ENCODE measurements around the gene LANCL3.
A peak's percentile ranks its signal among the peaks of the same experiment; 100 is the strongest.
"Not testable (repeated sequence)": the region's sequence is repeated elsewhere in the genome, so short reads cannot be mapped to it uniquely, and the experiment has no call there.

Gene LANCL3
- total RNA-seq, result 0.42 to 11.5 (median 4.6) reads per million in 18 experiments

- not testable (repeated sequence) for DNase-seq
These were observed at the start of gene LANCL3 for GRCh38 chrX:37571426-37572107. Gene LANCL3 (plus strand): TSS chrX:37571661. CDS start chrX:37571871, 210 bp downstream.

GRCh38 chrX:37523673-37524072 is 47.8 kb upstream of the LANCL3 start:
- not testable (repeated sequence) for DNase-seq

DNA sequence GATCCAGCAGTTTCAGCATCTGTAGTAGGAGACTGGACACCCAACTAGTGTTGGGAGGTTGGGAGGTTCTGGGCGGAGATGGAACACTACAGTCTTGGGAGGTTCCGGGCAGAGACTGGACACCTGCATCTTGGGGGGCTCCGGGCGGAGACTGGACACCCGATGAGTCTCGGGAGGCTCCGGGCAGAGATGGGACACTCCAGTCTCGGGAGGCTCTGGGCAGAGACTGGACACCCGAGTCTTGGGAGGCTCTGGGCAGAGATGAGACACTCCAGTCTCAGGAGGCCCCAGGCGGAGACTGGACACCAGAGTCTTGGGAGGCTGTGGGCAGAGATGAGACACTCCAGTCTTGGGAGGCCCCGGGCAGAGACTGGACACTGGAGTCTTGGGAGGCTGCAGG is 29.5 kb upstream of the LANCL3 start:
- DNase-seq, result no peak

DNA sequence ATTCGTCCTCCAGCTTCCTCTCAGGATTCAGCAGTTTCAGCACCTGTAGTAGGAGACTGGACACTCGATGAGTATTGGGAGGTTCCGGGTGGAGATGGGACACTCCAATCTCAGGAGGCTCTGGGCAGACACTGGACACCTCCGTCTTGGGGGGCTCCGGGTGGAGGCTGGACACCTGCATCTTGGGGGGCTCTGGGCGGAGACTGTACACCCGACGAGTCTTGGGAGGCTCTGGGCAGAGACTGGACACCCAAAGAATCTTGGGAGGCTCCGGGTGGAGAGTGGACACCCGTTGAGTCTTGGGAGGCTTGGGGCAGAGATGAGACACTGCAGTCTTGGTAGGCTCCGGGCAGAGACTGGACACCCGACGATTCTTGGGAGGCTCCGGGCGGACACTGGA is 28.7 kb upstream of the LANCL3 start:
- DNase-seq, result no peak

DNA sequence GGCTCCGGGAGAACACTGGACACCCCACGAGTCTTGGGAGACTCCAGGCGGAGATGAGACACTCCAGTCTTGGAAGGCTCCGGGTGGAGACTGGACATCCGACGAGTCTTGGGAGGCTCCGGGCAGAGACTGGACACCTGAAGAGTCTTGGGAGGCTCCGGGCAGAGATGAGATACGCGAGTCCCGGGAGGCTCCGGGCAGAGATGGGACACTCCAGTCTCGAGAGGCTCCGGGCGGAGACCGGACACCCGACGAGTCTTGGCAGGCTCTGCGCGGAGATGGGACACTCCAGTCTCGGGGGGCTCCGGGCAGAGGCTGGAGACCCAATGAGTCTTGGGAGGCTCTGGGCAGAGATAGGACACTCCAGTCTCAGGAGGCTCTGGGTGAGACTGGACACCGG is 28.1 kb upstream of the LANCL3 start:
- DNase-seq, result no peak

GRCh38 chrX:37544531-37544930 is 26.9 kb upstream of the LANCL3 start:
- not testable (repeated sequence) for DNase-seq

DNA sequence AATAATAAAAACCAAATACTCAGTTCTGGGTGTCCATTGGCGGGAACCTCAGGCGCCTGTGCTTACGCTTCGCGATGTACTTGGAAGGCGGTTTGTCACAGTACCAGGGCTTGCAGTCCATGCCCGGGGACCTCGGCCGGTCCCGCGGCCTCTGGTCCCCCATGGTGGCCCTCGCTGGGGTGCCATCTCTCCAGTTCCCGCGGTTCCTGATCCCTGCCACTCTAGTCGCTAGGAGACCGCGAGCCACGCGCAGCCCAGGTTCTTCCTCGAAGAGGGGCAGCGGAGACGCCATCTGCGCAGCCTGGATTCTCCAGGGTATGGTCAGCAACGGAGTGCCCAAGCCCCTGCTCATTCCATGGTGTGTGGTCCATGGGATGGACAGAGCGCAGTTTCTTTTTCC is 26.4 kb upstream of the LANCL3 start:
- DNase-seq, result no peak

DNA sequence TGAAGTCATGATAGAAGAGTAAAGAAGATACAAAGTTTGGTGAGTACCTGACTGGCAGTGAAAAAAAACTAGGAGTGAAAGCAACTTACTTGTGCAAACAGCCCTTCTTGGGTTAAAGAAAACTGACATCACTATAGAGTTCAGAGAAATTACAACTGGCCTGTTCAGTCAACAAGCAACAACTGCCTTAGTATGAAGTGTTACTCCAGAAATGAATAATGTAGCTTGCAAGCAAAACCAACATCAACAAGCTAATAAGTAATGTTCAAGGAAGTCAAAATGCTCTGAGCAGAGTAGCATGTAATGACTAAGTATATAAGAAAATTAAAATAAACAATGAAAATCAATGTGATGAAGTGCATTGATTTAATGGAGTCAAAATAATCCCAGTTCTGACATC is 21.8 kb upstream of the LANCL3 start:
- DNase-seq, result not testable (repeated sequence)

DNA sequence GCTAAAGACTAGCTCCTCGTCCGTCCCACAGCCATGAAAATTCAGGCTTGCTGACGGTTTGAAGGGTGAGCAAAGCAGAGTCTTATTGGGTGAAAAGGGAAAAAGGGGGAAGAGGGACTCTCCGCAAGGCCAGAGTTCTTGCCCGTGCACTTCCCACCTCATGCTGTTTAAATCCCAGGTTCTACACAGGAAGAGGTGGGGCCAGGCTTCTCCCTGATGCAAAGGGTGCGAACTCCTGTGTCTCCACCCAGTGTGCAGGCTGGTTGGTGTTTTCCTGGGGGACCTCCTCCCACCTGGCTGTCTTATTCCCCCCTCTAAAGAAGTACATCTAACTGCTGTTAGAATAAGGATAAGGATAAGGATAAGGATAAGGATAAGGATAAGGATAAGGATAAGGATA is 18.0 kb upstream of the LANCL3 start:
- no peak for DNase-seq

DNA sequence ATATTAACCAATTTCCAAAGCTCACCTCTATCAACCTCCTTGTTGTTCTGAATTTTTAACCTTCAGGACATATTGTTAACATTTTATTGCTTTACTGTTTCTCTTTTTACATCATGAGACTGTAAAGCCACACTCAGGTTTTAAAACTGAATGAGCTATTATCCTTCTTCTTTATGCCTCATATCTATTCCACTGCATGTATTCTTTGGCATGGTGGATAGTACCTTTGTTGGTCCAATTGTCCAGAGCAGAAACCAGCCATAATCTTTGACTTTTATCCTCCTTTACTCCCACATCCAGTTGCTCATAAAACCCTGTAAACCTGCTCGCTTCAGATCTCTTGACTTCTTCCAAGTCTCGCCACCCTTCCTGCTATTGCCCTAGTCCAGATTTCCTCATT is 6.2 kb upstream of the LANCL3 start:
- DNase-seq, result not testable (repeated sequence)

- DNase-seq, result not testable (repeated sequence)
These were observed 1.1 kb upstream of the LANCL3 start for GRCh38 chrX:37570349-37570748.

DNA sequence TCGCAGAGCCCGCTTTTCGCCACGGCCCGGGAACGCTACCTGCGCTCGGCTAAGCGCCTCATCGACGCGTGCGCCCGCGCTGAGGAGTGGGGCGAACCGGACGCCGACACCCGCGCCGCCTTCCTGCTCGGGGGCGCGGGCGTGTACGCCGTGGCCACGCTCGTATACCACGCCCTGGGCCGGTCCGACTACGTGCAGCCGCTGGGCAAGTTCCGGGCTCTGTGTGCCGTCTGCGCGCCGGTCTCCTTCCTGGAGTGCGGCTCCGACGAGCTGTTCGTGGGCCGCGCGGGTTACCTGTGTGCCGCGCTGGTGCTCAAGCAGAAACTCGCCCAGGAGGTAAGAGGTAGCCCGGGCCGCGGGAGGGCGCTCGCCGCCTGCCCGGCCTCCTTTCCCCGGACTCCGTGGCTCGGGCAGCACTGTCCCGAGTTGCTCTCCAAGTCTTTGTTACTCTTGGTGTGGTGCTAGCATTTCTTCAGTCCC is 687 bp downstream of the LANCL3 start:
- peak; percentile 2 to 11 for DNase-seq

GRCh38 chrX:37573121-37573520 is 1.7 kb downstream of the LANCL3 start:
- not testable (repeated sequence) for DNase-seq

DNA sequence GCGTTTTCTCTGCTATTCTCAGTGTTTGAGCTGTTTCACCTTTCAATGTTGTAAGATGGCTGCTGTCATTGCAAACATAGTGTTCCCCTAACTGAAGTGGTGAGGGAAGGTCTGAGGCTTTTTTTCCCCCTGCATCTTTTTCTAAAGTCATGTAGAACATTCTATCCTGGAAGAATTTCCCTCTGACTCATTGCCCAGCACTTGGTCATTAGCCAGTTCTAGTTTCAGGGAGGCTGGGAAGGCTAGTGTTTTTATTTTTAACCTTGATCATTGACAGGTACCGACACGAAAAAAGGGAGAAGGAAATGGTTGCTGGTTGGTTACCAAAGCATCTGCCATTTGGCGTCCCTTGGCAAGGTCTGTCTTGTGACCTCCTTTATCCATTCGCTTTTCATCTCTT is 6.6 kb downstream of the LANCL3 start:
- DNase-seq, result no peak

DNA sequence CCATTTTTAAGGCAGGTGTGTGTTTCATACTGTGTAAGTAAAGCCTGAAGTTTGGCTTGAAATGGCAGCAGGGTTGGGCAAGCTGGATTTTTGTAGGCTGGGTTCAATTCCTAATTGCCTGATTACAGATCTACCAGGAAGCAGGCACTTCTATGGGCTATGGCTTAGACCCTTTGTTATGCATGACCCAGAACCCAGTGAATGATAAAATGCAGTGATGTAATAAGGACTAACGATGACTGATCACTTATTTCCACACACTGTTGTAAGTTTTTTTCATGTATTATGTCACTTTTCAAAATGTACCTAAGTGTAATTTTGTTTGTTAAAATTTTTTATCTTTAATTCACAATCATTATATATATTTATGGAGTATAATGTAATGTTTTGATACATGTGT is 8.6 kb downstream of the LANCL3 start:
- DNase-seq, result no peak

GRCh38 chrX:37587337-37587736 is 15.9 kb downstream of the LANCL3 start:
- DNase-seq, result not testable (repeated sequence)

GRCh38 chrX:37590047-37590446 is 18.6 kb downstream of the LANCL3 start:
- no peak for DNase-seq

- peak in 1 of 2 donors; percentile 7 for DNase-seq
These were observed 23.4 kb downstream of the LANCL3 start for GRCh38 chrX:37594755-37595382.

DNA sequence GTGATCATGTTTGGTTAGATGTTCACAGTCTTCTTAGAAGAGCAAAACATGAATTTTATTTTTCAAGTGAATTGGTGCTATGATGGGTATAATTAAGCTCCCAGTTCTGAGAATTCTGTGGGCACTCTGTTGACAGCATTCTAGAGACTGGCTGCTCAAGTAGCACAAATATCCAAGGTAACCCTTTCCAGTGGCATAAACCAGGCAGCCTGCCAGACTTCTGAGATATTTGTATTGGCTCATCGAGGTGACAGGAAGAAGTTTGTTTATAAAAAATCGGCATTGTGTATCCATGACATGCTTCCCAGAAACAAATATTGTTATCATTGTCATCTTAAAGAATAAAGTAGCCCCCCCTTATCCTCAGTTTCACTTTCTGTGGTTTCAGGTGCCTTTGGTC is 28.3 kb downstream of the LANCL3 start:
- DNase-seq, result no peak

- no peak for DNase-seq
These were observed 32.5 kb downstream of the LANCL3 start for GRCh38 chrX:37603938-37604409.

GRCh38 chrX:37607243-37607642 is 35.8 kb downstream of the LANCL3 start:
- no peak for DNase-seq

DNA sequence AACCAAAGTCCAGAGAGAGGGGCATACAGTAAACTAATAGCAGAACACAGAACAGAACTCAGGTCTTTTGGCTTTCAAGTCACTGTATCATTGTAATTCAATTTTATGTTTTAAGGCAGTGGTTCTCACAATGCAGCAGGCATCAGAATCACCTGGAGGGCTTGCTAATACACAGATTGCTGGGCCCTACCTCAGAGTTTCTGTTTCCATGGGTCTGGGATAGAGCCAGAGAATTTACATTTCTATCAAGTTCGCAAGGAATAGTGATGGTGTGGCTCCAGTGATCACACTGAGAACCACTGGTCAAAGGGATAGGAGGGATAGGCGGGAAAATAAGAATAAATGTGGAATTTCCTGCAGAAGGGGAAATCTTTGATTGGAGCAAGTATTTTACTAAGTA is 36.7 kb downstream of the LANCL3 start:
- no peak for DNase-seq

GRCh38 chrX:37609727-37610126 is 38.3 kb downstream of the LANCL3 start:
- no peak for DNase-seq

- no peak for DNase-seq
These were observed 42.5 kb downstream of the LANCL3 start for GRCh38 chrX:37613933-37614332.

Measured in inflammatory macrophage (primary cell).